ENCODE data around the gene SERPINA9.

GRCh38 chr14:94446126-94446525 is 29.9 kb downstream of the SERPINA9 start:
- TF ChIP-seq, protein P1, sequence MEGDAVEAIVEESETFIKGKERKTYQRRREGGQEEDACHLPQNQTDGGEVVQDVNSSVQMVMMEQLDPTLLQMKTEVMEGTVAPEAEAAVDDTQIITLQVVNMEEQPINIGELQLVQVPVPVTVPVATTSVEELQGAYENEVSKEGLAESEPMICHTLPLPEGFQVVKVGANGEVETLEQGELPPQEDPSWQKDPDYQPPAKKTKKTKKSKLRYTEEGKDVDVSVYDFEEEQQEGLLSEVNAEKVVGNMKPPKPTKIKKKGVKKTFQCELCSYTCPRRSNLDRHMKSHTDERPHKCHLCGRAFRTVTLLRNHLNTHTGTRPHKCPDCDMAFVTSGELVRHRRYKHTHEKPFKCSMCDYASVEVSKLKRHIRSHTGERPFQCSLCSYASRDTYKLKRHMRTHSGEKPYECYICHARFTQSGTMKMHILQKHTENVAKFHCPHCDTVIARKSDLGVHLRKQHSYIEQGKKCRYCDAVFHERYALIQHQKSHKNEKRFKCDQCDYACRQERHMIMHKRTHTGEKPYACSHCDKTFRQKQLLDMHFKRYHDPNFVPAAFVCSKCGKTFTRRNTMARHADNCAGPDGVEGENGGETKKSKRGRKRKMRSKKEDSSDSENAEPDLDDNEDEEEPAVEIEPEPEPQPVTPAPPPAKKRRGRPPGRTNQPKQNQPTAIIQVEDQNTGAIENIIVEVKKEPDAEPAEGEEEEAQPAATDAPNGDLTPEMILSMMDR (IDR thresholded peaks at IDR 0.05) = no peak
- TF ChIP-seq POLR2A (IDR thresholded peaks at IDR 0.05) = no peak
- no peak for TF ChIP-seq POLR2AphosphoS5 (IDR thresholded peaks at IDR 0.05)
